Natural killer cell treated with Interleukin-12 subunit alpha and Interleukin-12 subunit beta and Interleukin-15 and Interleukin-18, amount 100 ng/mL, for 72 hours (primary cell): ENCODE measurements around the gene SPDL1. TPM values are rescaled to one million over a fixed set of nuclear protein-coding genes. Genes with fewer than 3 reads are reported as not detected.

ENCODE experiments used
- ATAC-seq, 2 donors: fragments of 150-1000 bp; cut with Tn5 transposase in 1 of 2; sonication (Bioruptor Pico), chemical (Tn5 transposase) in 1 of 2; 2 replicates each; pipeline ENCODE4 v1.10.0; 2021
- DNase-seq: peaks from one replicate; pipeline ENCODE4 v3.0.0; 2022; ENCODE audit warnings: low spot score
- H3K27ac Mint-ChIP-seq, 2 donors: 1 replicate in 1 of 2; 2 replicates in 1 of 2; pipeline ENCODE4 v1.8.0; 2022; ENCODE audit warnings: mixed read lengths in 2 of 2, mild to moderate bottlenecking in 1 of 2, moderate library complexity in 1 of 2
- H3K27me3 Mint-ChIP-seq, 2 donors: 1 replicate in 1 of 2; 2 replicates in 1 of 2; pipeline ENCODE4 v1.8.0; 2022; ENCODE audit warnings: mixed read lengths in 2 of 2
- H3K36me3 Mint-ChIP-seq: one replicate; pipeline ENCODE4 v1.8.0; 2022; ENCODE audit warnings: mixed read lengths
- H3K4me1 Mint-ChIP-seq, 2 donors: 1 replicate in 1 of 2; 2 replicates in 1 of 2; pipeline ENCODE4 v1.8.0; 2022; ENCODE audit warnings: low read depth in 2 of 2, mixed read lengths in 2 of 2, mild to moderate bottlenecking in 1 of 2
- H3K4me3 Mint-ChIP-seq: one replicate; pipeline ENCODE4 v1.8.0; 2022; ENCODE audit warnings: mixed read lengths
- H3K9me3 Mint-ChIP-seq: 2 replicates; pipeline ENCODE4 v1.8.0; 2022; ENCODE audit warnings: mixed read lengths
- total RNA-seq, 2 donors: library from RNA; stranded (reverse); gene quantifications; one replicate each; pipeline ENCODE4 v1.2.3, GENCODE V29; 2022

SPDL1 gene
- total RNA-seq, 2 donors from 2014 or later, result 32.8 to 70.8 TPM

- no peak for DNase-seq
- peaks cover 93 to 97% of the 10 kb centered on the region in 2 donors for H3K4me1 Mint-ChIP-seq
- peaks cover 3% of the 10 kb centered on the region for H3K9me3 Mint-ChIP-seq
- H3K27me3 Mint-ChIP-seq, result no peaks in the 10 kb centered on the region
- no peak for ATAC-seq
- H3K4me3 Mint-ChIP-seq, result peak overlapping the region; percentile 86
- H3K27ac Mint-ChIP-seq, result peak overlapping the region; percentile 98 to 100
- peaks cover 20% of the 10 kb centered on the region for H3K36me3 Mint-ChIP-seq
These were observed 65.2 kb downstream of the SPDL1 start for GRCh38 chr5:169648725-169649310.

DNA sequence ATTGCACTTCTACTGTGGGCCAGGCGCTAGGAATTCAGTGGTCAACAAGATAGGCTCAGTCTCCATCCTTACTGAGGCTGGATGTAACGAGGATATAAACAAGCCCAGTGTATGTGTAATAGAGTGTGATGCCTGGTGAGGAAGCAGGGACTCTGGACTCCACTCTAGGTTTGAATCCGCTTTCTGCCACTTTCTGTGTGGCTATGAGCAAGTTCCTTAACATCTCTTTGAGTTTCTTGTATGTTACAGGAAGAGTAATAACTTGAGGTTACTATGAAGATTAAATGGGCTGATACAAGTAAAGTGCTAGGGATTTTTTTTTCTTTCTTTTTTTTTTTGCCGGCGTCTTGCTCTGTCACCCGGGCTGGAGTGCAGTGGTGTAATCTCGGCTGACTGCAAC is 65.9 kb downstream of the SPDL1 start:
- H3K27ac Mint-ChIP-seq, result peak overlapping the region; percentile 98 to 100

DNA sequence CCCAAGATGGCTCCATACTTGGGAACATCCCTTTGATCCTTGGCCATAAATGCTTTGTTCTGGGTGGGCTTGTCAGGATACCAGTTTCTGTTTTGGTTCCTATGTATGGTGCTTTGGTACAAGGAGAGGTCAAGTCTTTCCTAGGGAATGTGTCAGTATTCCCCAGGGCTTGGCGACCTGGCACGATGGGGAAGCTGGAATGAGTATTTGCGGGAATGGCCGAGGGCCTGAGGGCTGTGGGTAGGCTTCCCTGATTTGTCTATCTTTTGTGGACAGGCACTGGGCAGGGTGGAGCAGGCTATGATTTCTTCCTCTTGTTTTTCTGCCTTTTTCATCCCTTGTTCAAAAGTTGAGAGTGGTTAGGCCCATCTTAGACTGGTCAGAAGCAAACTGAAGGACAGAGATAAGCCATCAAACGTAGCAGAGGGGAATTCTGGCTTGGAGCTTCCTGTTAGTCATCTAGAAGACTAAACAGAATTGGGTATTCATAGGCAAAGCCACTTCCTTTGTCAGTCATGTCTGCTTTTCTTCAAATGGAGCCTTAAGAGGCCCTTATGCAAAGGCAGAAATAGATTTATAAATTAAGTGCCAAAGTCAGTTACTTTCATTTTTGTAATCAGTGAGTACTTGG is 67.2 kb downstream of the SPDL1 start:
- Mint-ChIP-seq H3K27ac (peak overlapping the region; percentile 98 to 100), H3K27me3 (no peaks in the 10 kb centered on the region), H3K4me3 (peak overlapping the region; percentile 86), H3K4me1 (peaks cover 95 to 99% of the 10 kb centered on the region in 2 donors), H3K36me3 (peaks cover 15% of the 10 kb centered on the region), H3K9me3 (peaks cover 3% of the 10 kb centered on the region)
- peak; percentile 76 for DNase-seq
- ATAC-seq, result peak; percentile 69 to 83

More for the DNA sequence above, 65.9 kb downstream of the SPDL1 start:
- Mint-ChIP-seq H3K36me3 (peaks cover 16% of the 10 kb centered on the region), H3K4me3 (peak overlapping the region; percentile 86), H3K27me3 (no peaks in the 10 kb centered on the region), H3K4me1 (peaks cover 93 to 97% of the 10 kb centered on the region in 2 donors), H3K9me3 (peaks cover 3% of the 10 kb centered on the region)
- ATAC-seq (peak; percentile 76 to 85), DNase-seq (no peak)

- peaks cover 3% of the 10 kb centered on the region for H3K9me3 Mint-ChIP-seq
- peaks cover 95 to 99% of the 10 kb centered on the region in 2 donors for H3K4me1 Mint-ChIP-seq
- ATAC-seq, result no peak
- DNase-seq, result no peak
- H3K4me3 Mint-ChIP-seq, result peak overlapping the region; percentile 86
- peaks cover 13% of the 10 kb centered on the region for H3K36me3 Mint-ChIP-seq
- peak overlapping the region; percentile 98 to 100 for H3K27ac Mint-ChIP-seq
- H3K27me3 Mint-ChIP-seq, result no peaks in the 10 kb centered on the region
These were observed 68.0 kb downstream of the SPDL1 start for GRCh38 chr5:169651526-169651925.

- H3K9me3 Mint-ChIP-seq, result peaks cover 2% of the 10 kb centered on the region
- peak overlapping the region; percentile 86 for H3K4me3 Mint-ChIP-seq
- H3K4me1 Mint-ChIP-seq, result peaks cover 94 to 99% of the 10 kb centered on the region in 2 donors
- peak overlapping the region; percentile 98 to 100 for H3K27ac Mint-ChIP-seq
- peaks cover 13% of the 10 kb centered on the region for H3K36me3 Mint-ChIP-seq
- no peak for ATAC-seq
- DNase-seq, result no peak
- no peaks in the 10 kb centered on the region for H3K27me3 Mint-ChIP-seq
These were observed 68.5 kb downstream of the SPDL1 start for GRCh38 chr5:169652057-169652456.

DNA sequence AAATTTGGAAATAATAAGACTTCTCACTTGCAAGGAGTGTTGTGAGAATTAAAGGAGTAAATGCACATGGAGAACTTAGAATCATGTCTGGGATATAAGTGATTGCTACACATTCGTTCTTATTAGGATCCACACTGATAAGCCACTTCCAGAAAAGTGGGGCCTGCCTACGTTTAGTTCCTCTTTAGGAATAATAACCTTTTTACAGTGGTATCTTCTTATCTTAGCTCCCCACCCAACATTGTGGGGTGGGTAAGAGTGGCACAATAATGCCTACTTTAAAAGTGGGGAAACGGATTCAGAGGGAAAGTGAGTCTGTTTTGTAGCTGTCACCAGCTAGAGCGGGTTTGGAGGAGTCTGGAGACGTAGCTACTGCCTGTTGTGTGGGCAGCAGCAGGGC is 69.5 kb downstream of the SPDL1 start:
- no peaks in the 10 kb centered on the region for H3K9me3 Mint-ChIP-seq
- H3K27ac Mint-ChIP-seq, result peak overlapping the region; percentile 98 to 100
- DNase-seq (no peak), ATAC-seq (no peak)
- H3K36me3 Mint-ChIP-seq, result peaks cover 21% of the 10 kb centered on the region
- H3K27me3 Mint-ChIP-seq, result no peaks in the 10 kb centered on the region
- peaks cover 89 to 97% of the 10 kb centered on the region in 2 donors for H3K4me1 Mint-ChIP-seq
- H3K4me3 Mint-ChIP-seq, result peak overlapping the region; percentile 86

Other genes with a start within 250 kb of the SPDL1 start
- gene DOCK2, start 53.5 kb downstream of the SPDL1 start, total RNA-seq, result 100 to 1,000 TPM; 461 to 526 TPM